ENCODE results near the gene VEGFA. TPM values are rescaled to one million over a fixed set of nuclear protein-coding genes. Genes with fewer than 3 reads are reported as not detected.

The VEGFA gene
- total and polyA plus RNA-seq, 2 donors from 2014 or later: 36.3 to 111 TPM

- Histone ChIP-seq H3K4me3 (ENCODE audit: low read length in 3 of 3) (no peak overlapping the region), H3K27me3 (ENCODE audit: control insufficient read depth, insufficient read depth, low read length) (no peaks in the 10 kb centered on the region), H3K9ac (ENCODE audit: low read length in 3 of 3) (no peak overlapping the region), H3K4me1 (ENCODE audit: control insufficient read depth in 2 of 3, insufficient read depth in 2 of 3, low read depth in 1 of 3, low read length in 3 of 3) (peaks cover 0 to 25% (median 11%) of the 10 kb centered on the region in 3 donors), H3K27ac (ENCODE audit: low read depth in 2 of 2, low read length in 2 of 2) (no peak overlapping the region), H3K36me3 (ENCODE audit: control insufficient read depth in 2 of 3, insufficient read depth in 3 of 3, low read length in 3 of 3) (no peaks in the 10 kb centered on the region), H3K9me3 (ENCODE audit: control insufficient read depth in 2 of 3, insufficient read depth in 1 of 3, low read length in 3 of 3) (no peaks in the 10 kb centered on the region)
- TF ChIP-seq, protein P1, sequence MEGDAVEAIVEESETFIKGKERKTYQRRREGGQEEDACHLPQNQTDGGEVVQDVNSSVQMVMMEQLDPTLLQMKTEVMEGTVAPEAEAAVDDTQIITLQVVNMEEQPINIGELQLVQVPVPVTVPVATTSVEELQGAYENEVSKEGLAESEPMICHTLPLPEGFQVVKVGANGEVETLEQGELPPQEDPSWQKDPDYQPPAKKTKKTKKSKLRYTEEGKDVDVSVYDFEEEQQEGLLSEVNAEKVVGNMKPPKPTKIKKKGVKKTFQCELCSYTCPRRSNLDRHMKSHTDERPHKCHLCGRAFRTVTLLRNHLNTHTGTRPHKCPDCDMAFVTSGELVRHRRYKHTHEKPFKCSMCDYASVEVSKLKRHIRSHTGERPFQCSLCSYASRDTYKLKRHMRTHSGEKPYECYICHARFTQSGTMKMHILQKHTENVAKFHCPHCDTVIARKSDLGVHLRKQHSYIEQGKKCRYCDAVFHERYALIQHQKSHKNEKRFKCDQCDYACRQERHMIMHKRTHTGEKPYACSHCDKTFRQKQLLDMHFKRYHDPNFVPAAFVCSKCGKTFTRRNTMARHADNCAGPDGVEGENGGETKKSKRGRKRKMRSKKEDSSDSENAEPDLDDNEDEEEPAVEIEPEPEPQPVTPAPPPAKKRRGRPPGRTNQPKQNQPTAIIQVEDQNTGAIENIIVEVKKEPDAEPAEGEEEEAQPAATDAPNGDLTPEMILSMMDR (IDR thresholded peaks at IDR 0.05; ENCODE audit: borderline replicate concordance, extremely low read depth, insufficient read depth): no peak
- intact Hi-C loops (cut with DNase I): no loop called here
- FAIRE-seq (no peak), DNase-seq (no peak)
Measured at GRCh38 chr6:43819958-43820357, 49.9 kb downstream of the VEGFA start.

DNA sequence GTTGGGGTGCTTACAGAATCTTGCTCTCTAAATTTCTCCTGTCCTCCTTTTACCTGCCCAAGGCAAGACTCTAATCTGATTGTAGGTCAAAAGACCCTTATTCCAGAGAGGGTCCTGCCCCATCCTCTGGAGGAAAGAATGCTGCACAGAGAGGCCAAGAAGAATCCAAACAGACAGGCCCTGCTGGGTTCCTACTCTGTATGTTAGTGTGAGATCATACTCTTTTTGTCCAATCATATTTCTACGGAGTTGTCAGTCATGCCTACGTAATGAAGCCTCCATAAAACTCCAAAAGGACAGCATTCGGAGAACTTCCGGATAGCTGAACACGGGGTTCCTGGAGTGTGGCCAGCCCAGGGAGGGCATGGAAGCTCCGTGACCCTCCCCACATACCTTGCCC is 50.5 kb downstream of the VEGFA start:
- H3K27me3 ChIP-seq (ENCODE audit: control insufficient read depth, insufficient read depth, low read length): no peaks in the 10 kb centered on the region
- H3K4me1 ChIP-seq (ENCODE audit: control insufficient read depth in 2 of 3, insufficient read depth in 2 of 3, low read depth in 1 of 3, low read length in 3 of 3): peaks cover 0 to 29% (median 15%) of the 10 kb centered on the region in 3 donors
- FAIRE-seq (no peak), DNase-seq (peak in 1 of 5 donors; percentile 27)
- intact Hi-C loops (cut with DNase I): no loop called here
- no peaks in the 10 kb centered on the region for H3K9me3 ChIP-seq (ENCODE audit: control insufficient read depth in 2 of 3, insufficient read depth in 1 of 3, low read length in 3 of 3)
- H3K9ac ChIP-seq (ENCODE audit: low read length in 3 of 3): no peak overlapping the region
- no peak overlapping the region for H3K27ac ChIP-seq (ENCODE audit: low read depth in 2 of 2, low read length in 2 of 2)
- TF ChIP-seq, protein P1 (IDR thresholded peaks at IDR 0.05; ENCODE audit: borderline replicate concordance, extremely low read depth, insufficient read depth): no peak
- H3K4me3 ChIP-seq (ENCODE audit: low read length in 3 of 3): no peak overlapping the region
- H3K36me3 ChIP-seq (ENCODE audit: control insufficient read depth in 2 of 3, insufficient read depth in 3 of 3, low read length in 3 of 3): no peaks in the 10 kb centered on the region

GRCh38 chr6:43821101-43821886 is 51.3 kb downstream of the VEGFA start:
- Histone ChIP-seq H3K4me3 (ENCODE audit: low read length in 3 of 3) (no peak overlapping the region), H3K9me3 (ENCODE audit: control insufficient read depth in 2 of 3, insufficient read depth in 1 of 3, low read length in 3 of 3) (no peaks in the 10 kb centered on the region), H3K27me3 (ENCODE audit: control insufficient read depth, insufficient read depth, low read length) (no peaks in the 10 kb centered on the region), H3K4me1 (ENCODE audit: control insufficient read depth in 2 of 3, insufficient read depth in 2 of 3, low read depth in 1 of 3, low read length in 3 of 3) (peaks cover 0 to 37% (median 23%) of the 10 kb centered on the region in 3 donors), H3K27ac (ENCODE audit: low read depth in 2 of 2, low read length in 2 of 2) (no peak overlapping the region), H3K36me3 (ENCODE audit: control insufficient read depth in 2 of 3, insufficient read depth in 3 of 3, low read length in 3 of 3) (no peaks in the 10 kb centered on the region), H3K9ac (ENCODE audit: low read length in 3 of 3) (no peak overlapping the region)
- TF ChIP-seq, protein P1 (IDR thresholded peaks at IDR 0.05; ENCODE audit: borderline replicate concordance, extremely low read depth, insufficient read depth): no peak
- DNase-seq (no peak), FAIRE-seq (no peak)
- intact Hi-C loops (cut with DNase I): no loop called here

All from kidney (tissue), 14 donors.